Measurements from ENCODE around the gene FAM174B. TPM values are rescaled to one million over a fixed set of nuclear protein-coding genes. Genes with fewer than 3 reads are reported as not detected.

The FAM174B gene
- total and polyA plus RNA-seq, 10 of the 15 experiments (the other 5 are each of a cell fraction or from before 2014, with no cell fraction given): 0.71 to 15.9 (median 4.2) TPM

DNA sequence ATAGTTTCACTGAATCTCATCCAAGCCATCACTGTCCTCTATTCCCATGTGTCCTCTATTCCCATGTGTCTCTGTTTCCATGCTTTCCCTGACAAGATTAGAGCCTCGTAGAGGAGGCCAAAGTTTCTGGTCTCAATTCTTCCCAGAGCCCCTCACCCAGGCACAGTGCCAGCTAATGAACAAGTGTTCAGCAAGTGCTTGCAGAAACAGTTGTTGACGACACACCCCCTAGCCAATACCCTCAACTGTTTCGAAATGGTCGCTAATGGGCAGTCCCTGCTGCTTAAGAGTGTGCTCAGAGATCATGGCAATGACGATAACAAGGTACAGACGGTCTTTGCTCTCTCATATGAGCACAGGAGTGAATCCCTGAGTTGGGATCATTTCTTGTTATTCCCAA, 73.4 kb downstream of the FAM174B start:
- H2AFZ ChIP-seq (ENCODE audit: control insufficient read depth, low read depth, low read length): no peak overlapping the region
- no peak overlapping the region for H3K9ac ChIP-seq (ENCODE audit: control insufficient read depth, insufficient read depth, low read length)
- SMC1A ChIA-PET (ENCODE audit: uncharacterized antibody, unreplicated experiment): no interaction called here
- H3K4me2 ChIP-seq (ENCODE audit: control insufficient read depth, insufficient read depth): no peak overlapping the region
- BruUV-seq (replicated peaks): no TSS peak
- H3K27ac ChIP-seq (ENCODE audit: control insufficient read depth, insufficient read depth): no peak overlapping the region
- no peaks in the 10 kb centered on the region for H3K79me2 ChIP-seq (ENCODE audit: control insufficient read depth, insufficient read depth, low read length)
- no peak overlapping the region for H3K4me3 ChIP-seq
- intact Hi-C loops (cut with micrococcal nuclease; ENCODE audit: unreplicated experiment) (no loop called here), in situ Hi-C loops (cut with MboI) (no loop called here)
- TF ChIP-seq STAT1 (conservative IDR thresholded peaks at IDR 0.05) (no peak), CEBPB (IDR thresholded peaks at IDR 0.05; ENCODE audit: borderline replicate concordance in 1 of 2, low read depth in 2 of 2, low read length in 2 of 2) (no peak), MXI1 (IDR thresholded peaks at IDR 0.05; ENCODE audit: low read depth, low read length) (no peak), EGR1 (IDR thresholded peaks at IDR 0.05; ENCODE audit: borderline replicate concordance in 1 of 2, low read depth in 2 of 2, low read length in 2 of 2) (no peak), ZNF384 (IDR thresholded peaks at IDR 0.05; ENCODE audit: borderline replicate concordance, low read depth, low read length) (no peak), SMC3 (IDR thresholded peaks at IDR 0.05; ENCODE audit: borderline replicate concordance, low read length) (no peak), BRCA1 (IDR thresholded peaks at IDR 0.05; ENCODE audit: low read depth, low read length) (no peak), MTA2 (IDR thresholded peaks at IDR 0.05; ENCODE audit: low read depth) (no peak), TAF1 (IDR thresholded peaks at IDR 0.05; ENCODE audit: borderline replicate concordance, low read depth, low read length) (no peak), FOXM1 (IDR thresholded peaks at IDR 0.05; ENCODE audit: low read depth, low read length) (no peak), YBX1 (IDR thresholded peaks at IDR 0.05) (no peak)
- TF ChIP-seq, protein P1, sequence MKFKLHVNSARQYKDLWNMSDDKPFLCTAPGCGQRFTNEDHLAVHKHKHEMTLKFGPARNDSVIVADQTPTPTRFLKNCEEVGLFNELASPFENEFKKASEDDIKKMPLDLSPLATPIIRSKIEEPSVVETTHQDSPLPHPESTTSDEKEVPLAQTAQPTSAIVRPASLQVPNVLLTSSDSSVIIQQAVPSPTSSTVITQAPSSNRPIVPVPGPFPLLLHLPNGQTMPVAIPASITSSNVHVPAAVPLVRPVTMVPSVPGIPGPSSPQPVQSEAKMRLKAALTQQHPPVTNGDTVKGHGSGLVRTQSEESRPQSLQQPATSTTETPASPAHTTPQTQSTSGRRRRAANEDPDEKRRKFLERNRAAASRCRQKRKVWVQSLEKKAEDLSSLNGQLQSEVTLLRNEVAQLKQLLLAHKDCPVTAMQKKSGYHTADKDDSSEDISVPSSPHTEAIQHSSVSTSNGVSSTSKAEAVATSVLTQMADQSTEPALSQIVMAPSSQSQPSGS (IDR thresholded peaks at IDR 0.05; ENCODE audit: low read length): no peak
- RAD21 ChIA-PET (ENCODE audit: unreplicated experiment): no interaction called here
- H4K20me1 ChIP-seq (ENCODE audit: control insufficient read depth, insufficient read depth): no peaks in the 10 kb centered on the region
- FAIRE-seq: no peak
- H3K27me3 ChIP-seq (replicated peaks in 1 of 2; ENCODE audit: control insufficient read depth in 2 of 2, insufficient read depth in 2 of 2, low read length in 1 of 2): no peaks in the 10 kb centered on the region; a peak in 2 of 4 replicates
- 27% methylated on average over 6 of the region's 6 CpGs for WGBS (ENCODE audit: insufficient coverage, insufficient replicate concordance, low lambda C conversion rate, missing lambda C conversion rate)
- no peaks in the 10 kb centered on the region for H3K36me3 ChIP-seq (ENCODE audit: control insufficient read depth in 2 of 2, insufficient read depth in 2 of 2, low read length in 1 of 2)
- CTCF ChIA-PET: no interaction called here
- H3K4me1 ChIP-seq (ENCODE audit: control insufficient read depth, insufficient read depth, low read length): peaks cover 2% of the 10 kb centered on the region; the same call in 1 of the 2 replicates
- H3K9me3 ChIP-seq (replicated peaks; ENCODE audit: control insufficient read depth, insufficient read depth, low read length): no peaks in the 10 kb centered on the region; the same call in 2 of the 3 replicates
- no peak for ATAC-seq
- POLR2A ChIA-PET: interaction anchor here (1.1 kb wide), 1 partner anchor 97 kb away, joined by 3 read pairs; no protein-coding TSS in a partner anchor
- no peak for DNase-seq (ENCODE audit: low read depth, low spot score)
